Suprapubic skin (tissue), 3 donors: ENCODE measurements around the gene PAX5.

ENCODE experiments used
- POLR2A ChIP-seq, 2 donors: fragments of 450-650 bp; IDR thresholded peaks; one replicate each; pipeline ENCODE4 v1.6.1; 2017; ENCODE audit warnings: antibody characterized with exemption in 2 of 2, mild to moderate bottlenecking in 2 of 2, moderate library complexity in 2 of 2
- TF ChIP-seq, protein P1 (sequence below), 2 donors: fragments of 200-600 bp in 1 of 2; fragments of 450-650 bp in 1 of 2; sonication (generic) in 1 of 2; IDR thresholded peaks; one replicate each; pipeline ENCODE4 v1.5.1; 2016 to 2019; ENCODE audit warnings: antibody characterized with exemption in 2 of 2, mild to moderate bottlenecking in 1 of 2, moderate library complexity in 1 of 2

DNA sequence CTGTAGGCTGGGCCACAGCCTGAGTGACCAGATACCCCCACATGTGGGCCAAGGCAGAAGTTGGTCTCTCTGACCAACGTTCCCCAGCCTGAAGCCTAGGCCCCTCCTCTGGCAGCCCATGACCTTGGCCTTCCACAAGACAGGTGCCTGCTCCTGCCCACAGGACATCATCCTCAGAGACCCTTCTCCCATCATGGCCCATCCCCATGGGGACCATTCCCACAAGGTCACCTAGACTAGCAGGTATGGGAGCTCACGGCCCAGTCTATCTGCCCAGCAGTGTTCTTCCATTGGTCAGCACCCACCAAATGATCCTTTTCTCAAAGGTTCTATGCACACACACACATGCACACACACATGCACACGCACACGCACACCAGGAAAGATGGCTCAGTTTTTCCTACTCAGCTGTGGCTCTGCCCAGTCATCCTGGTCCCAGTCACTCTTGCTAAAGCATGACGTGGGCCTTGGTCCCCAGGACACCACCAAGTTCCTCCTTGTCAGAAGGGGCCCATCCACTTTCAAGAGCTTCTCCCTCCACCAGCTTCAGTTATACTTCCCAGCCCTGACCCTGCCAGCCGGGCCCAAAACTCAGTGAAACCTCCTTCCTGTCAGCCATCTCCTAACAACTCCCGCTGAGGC lies 65.4 kb downstream of the PAX5 start:
- TF ChIP-seq POLR2A (IDR thresholded peaks at IDR 0.05): no peak
- TF ChIP-seq, protein P1, sequence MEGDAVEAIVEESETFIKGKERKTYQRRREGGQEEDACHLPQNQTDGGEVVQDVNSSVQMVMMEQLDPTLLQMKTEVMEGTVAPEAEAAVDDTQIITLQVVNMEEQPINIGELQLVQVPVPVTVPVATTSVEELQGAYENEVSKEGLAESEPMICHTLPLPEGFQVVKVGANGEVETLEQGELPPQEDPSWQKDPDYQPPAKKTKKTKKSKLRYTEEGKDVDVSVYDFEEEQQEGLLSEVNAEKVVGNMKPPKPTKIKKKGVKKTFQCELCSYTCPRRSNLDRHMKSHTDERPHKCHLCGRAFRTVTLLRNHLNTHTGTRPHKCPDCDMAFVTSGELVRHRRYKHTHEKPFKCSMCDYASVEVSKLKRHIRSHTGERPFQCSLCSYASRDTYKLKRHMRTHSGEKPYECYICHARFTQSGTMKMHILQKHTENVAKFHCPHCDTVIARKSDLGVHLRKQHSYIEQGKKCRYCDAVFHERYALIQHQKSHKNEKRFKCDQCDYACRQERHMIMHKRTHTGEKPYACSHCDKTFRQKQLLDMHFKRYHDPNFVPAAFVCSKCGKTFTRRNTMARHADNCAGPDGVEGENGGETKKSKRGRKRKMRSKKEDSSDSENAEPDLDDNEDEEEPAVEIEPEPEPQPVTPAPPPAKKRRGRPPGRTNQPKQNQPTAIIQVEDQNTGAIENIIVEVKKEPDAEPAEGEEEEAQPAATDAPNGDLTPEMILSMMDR (IDR thresholded peaks at IDR 0.05): no peak
